IPS-15b (cell line): ENCODE results near the gene ZNF740.
A peak's percentile ranks its signal among the peaks of the same experiment; 100 is the strongest.

Source experiments
- H3K27me3 ChIP-seq: one replicate; pipeline ENCODE4 v1.6.1; 2013; ENCODE audit warnings: low read length; ENCODE audit not compliant: control insufficient read depth, insufficient read depth
- H3K36me3 ChIP-seq: one replicate; pipeline ENCODE4 v1.6.1; 2013; ENCODE audit warnings: low read length; ENCODE audit not compliant: control insufficient read depth, insufficient read depth
- H3K4me1 ChIP-seq: one replicate; pipeline ENCODE4 v1.6.1; 2013; ENCODE audit warnings: mild to moderate bottlenecking, low read length; ENCODE audit not compliant: control insufficient read depth, insufficient read depth
- H3K4me3 ChIP-seq: one replicate; pipeline ENCODE4 v1.5.1; 2013; ENCODE audit warnings: low read depth, low read length
- H3K9ac ChIP-seq: one replicate; pipeline ENCODE4 v1.6.1; 2013; ENCODE audit warnings: low read depth, mild to moderate bottlenecking, low read length
- H3K9me3 ChIP-seq: one replicate; pipeline ENCODE4 v1.6.1; 2013; ENCODE audit warnings: mild to moderate bottlenecking, low read length; ENCODE audit not compliant: control insufficient read depth, insufficient read depth

Gene ZNF740

GRCh38 chr12:53233671-53234121 is 53.2 kb downstream of the ZNF740 start:
- Histone ChIP-seq H3K4me3 (peak overlapping the region; percentile 70), H3K27me3 (peaks cover 4% of the 10 kb centered on the region), H3K9ac (no peak overlapping the region), H3K4me1 (peaks cover 36% of the 10 kb centered on the region), H3K36me3 (no peaks in the 10 kb centered on the region), H3K9me3 (no peaks in the 10 kb centered on the region)

DNA sequence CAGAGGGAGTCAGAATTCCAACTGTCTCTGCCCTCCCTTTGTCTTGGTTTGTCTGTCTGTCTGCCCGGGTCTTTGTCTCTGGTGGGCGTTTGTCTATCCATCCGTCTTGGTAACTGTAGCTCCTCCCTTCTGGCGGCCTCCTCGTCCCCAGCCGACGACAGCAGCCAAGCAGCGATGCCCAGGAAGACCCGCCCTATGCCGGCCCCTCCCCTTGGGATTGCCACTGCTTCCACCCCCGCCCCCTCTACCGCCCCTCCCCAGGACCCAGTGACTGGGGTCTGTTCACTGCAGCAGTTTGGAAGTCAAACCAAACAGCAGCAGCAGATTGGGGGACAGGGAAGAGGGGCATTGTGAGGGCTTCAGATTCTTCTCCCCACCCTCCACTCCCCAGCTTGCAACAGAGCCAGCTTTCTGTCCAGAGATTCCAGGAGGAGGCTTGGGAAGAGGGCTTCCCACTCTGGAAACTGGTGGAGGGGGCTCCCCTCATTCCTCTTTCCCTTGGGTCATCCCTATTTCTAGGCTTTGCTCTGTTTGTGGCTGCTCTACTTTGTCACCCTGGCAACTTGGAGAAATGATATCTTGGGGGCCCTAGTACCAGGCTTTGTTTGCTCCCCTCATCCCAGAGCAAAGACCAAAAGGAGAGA is 53.9 kb downstream of the ZNF740 start:
- no peaks in the 10 kb centered on the region for H3K9me3 ChIP-seq
- no peaks in the 10 kb centered on the region for H3K36me3 ChIP-seq
- H3K9ac ChIP-seq: no peak overlapping the region
- peak overlapping the region; percentile 53 for H3K4me3 ChIP-seq
- H3K27me3 ChIP-seq: peaks cover 4% of the 10 kb centered on the region
- H3K4me1 ChIP-seq: peaks cover 36% of the 10 kb centered on the region

- peak overlapping the region; percentile 8 for H3K4me3 ChIP-seq
- H3K27me3 ChIP-seq: peaks cover 4% of the 10 kb centered on the region
- no peak overlapping the region for H3K9ac ChIP-seq
- H3K4me1 ChIP-seq: peaks cover 36% of the 10 kb centered on the region
- H3K9me3 ChIP-seq: no peaks in the 10 kb centered on the region
- H3K36me3 ChIP-seq: no peaks in the 10 kb centered on the region
Measured at GRCh38 chr12:53235164-53235563, 54.6 kb downstream of the ZNF740 start.

DNA sequence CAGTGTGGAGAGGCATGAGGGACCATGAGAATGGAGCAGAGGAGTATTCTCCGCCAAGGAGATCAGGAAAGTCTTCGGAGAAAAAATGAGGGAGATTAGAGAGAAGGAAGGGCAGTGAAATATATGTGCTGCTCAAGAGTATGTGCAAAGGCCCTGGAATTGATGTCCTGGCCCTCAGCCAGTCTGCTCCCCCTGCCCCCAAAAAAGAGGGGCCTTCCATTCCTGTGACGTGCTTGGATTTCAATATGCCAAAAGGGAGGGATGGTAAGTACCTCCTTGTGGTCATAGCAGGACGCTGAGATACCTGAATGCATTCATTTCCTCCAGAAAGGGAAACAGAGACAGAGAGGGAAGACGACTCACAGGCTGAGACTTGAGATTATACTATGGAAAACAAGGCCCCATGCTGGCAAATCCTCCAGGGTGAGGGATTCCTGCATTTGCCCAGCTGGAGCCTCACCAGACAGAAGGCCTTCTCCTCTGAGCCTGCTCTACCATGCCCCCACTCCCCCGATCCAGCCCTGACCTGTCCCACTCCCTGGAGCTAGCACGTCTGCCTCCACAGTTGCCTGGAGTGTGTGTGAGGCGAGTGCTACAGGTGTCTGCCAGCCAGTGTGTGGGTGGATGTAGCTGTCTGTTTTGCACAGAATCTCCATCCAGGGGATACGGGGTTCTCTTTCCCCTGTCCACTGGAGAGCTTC is 55.4 kb downstream of the ZNF740 start:
- Histone ChIP-seq H3K4me1 (peaks cover 36% of the 10 kb centered on the region), H3K36me3 (no peaks in the 10 kb centered on the region), H3K9me3 (no peaks in the 10 kb centered on the region), H3K9ac (no peak overlapping the region), H3K4me3 (peak overlapping the region; percentile 8), H3K27me3 (peaks cover 4% of the 10 kb centered on the region)

- Histone ChIP-seq H3K36me3 (no peaks in the 10 kb centered on the region), H3K9me3 (no peaks in the 10 kb centered on the region), H3K9ac (no peak overlapping the region), H3K27me3 (no peaks in the 10 kb centered on the region), H3K4me1 (peaks cover 39% of the 10 kb centered on the region), H3K4me3 (no peak overlapping the region)
Measured at GRCh38 chr12:53236443-53237111, 56.1 kb downstream of the ZNF740 start.

DNA sequence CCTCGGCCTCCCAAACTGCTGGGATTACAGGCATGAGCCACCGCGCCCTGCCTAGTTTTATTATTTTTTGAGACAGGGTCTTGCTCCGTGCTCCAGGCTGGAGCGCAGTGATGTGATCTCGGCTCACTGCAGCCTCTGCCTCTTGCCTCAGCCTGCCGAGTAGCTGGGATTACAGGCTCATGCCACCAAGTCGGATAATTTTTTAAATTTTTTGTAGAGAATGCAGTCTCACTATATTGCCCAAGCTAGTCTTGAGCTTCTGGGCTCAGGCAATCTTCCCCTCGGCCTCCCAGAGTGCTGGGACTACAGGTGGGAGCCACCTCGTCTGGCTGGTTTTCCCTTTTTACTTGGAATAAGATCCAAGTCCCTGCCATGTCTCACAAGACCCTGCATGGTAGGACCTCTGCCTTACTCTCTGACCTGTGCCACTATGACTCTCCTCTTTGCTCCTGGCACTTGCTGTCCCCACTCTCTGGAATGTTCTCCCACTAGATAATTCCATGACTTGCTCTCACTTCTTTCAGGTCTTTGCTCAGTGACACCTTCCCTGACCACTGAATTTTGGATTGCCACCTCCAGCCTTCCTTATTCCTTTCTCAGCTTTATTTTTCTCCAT is 59.2 kb downstream of the ZNF740 start:
- no peaks in the 10 kb centered on the region for H3K9me3 ChIP-seq
- H3K4me3 ChIP-seq: no peak overlapping the region
- H3K36me3 ChIP-seq: no peaks in the 10 kb centered on the region
- no peak overlapping the region for H3K9ac ChIP-seq
- H3K4me1 ChIP-seq: peaks cover 30% of the 10 kb centered on the region
- H3K27me3 ChIP-seq: no peaks in the 10 kb centered on the region

GRCh38 chr12:53241623-53242412 is 61.3 kb downstream of the ZNF740 start:
- no peak overlapping the region for H3K9ac ChIP-seq
- H3K36me3 ChIP-seq: no peaks in the 10 kb centered on the region
- no peaks in the 10 kb centered on the region for H3K9me3 ChIP-seq
- no peak overlapping the region for H3K4me3 ChIP-seq
- H3K27me3 ChIP-seq: no peaks in the 10 kb centered on the region
- peaks cover 15% of the 10 kb centered on the region for H3K4me1 ChIP-seq

GRCh38 chr12:53244337-53244736 is 63.8 kb downstream of the ZNF740 start:
- Histone ChIP-seq H3K27me3 (no peaks in the 10 kb centered on the region), H3K9me3 (no peaks in the 10 kb centered on the region), H3K4me1 (peaks cover 13% of the 10 kb centered on the region), H3K9ac (no peak overlapping the region), H3K36me3 (no peaks in the 10 kb centered on the region), H3K4me3 (no peak overlapping the region)
